ENCODE data around the gene CTTNBP2.

The CTTNBP2 gene

GRCh38 chr7:117698018-117698417, 175.2 kb downstream of the CTTNBP2 start:
- DNase-seq (ENCODE audit: low read depth), result no peak
- no peak for TF ChIP-seq CTCF (IDR thresholded peaks at IDR 0.05; ENCODE audit: control insufficient read depth, extremely low read depth, insufficient read depth)

GRCh38 chr7:117692338-117692737, 180.9 kb downstream of the CTTNBP2 start:
- TF ChIP-seq CTCF (IDR thresholded peaks at IDR 0.05; ENCODE audit: control insufficient read depth, extremely low read depth, insufficient read depth), result no peak
- H3K4me3 ChIP-seq (ENCODE audit: low read depth, low read length), result no peak overlapping the region
- DNase-seq (ENCODE audit: low read depth), result no peak

More at GRCh38 chr7:117698018-117698417, 175.2 kb downstream of the CTTNBP2 start:
- H3K4me3 ChIP-seq (ENCODE audit: low read depth, low read length), result no peak overlapping the region

- TF ChIP-seq CTCF (IDR thresholded peaks at IDR 0.05; ENCODE audit: control insufficient read depth, extremely low read depth, insufficient read depth), result no peak
- DNase-seq (ENCODE audit: low read depth), result no peak
Observed at GRCh38 chr7:117690147-117690546, 183.1 kb downstream of the CTTNBP2 start.

GRCh38 chr7:117689406-117689805, 183.8 kb downstream of the CTTNBP2 start:
- no peak overlapping the region for H3K4me3 ChIP-seq (ENCODE audit: low read depth, low read length)
- no peak for TF ChIP-seq CTCF (IDR thresholded peaks at IDR 0.05; ENCODE audit: control insufficient read depth, extremely low read depth, insufficient read depth)
- DNase-seq (ENCODE audit: low read depth), result no peak

More at GRCh38 chr7:117690147-117690546, 183.1 kb downstream of the CTTNBP2 start:
- no peak overlapping the region for H3K4me3 ChIP-seq (ENCODE audit: low read depth, low read length)

GRCh38 chr7:117688126-117688525, 185.1 kb downstream of the CTTNBP2 start:
- no peak for DNase-seq (ENCODE audit: low read depth)
- H3K4me3 ChIP-seq (ENCODE audit: low read depth, low read length), result no peak overlapping the region
- no peak for TF ChIP-seq CTCF (IDR thresholded peaks at IDR 0.05; ENCODE audit: control insufficient read depth, extremely low read depth, insufficient read depth)

- no peak for DNase-seq (ENCODE audit: low read depth)
- H3K4me3 ChIP-seq (ENCODE audit: low read depth, low read length), result no peak overlapping the region
- TF ChIP-seq CTCF (IDR thresholded peaks at IDR 0.05; ENCODE audit: control insufficient read depth, extremely low read depth, insufficient read depth), result no peak
Observed at GRCh38 chr7:117686311-117686935, 186.8 kb downstream of the CTTNBP2 start.

- no peak for DNase-seq (ENCODE audit: low read depth)
- H3K4me3 ChIP-seq (ENCODE audit: low read depth, low read length), result no peak overlapping the region
- TF ChIP-seq CTCF (IDR thresholded peaks at IDR 0.05; ENCODE audit: control insufficient read depth, extremely low read depth, insufficient read depth), result no peak
Observed at GRCh38 chr7:117685795-117686194, 187.4 kb downstream of the CTTNBP2 start.

All from LNCaP clone FGC (cell line).